Lower leg skin (tissue), 3 donors: ENCODE measurements around the gene PSME3.

Experiments
- CTCF ChIP-seq, 3 donors: fragments of 450-650 bp; IDR thresholded peaks; one replicate each; pipeline ENCODE4 v1.5.1; 2016; ENCODE audit warnings: antibody characterized with exemption in 3 of 3, mild to moderate bottlenecking in 3 of 3, moderate library complexity in 2 of 3
- POLR2A ChIP-seq, 2 donors: fragments of 450-650 bp; IDR thresholded peaks; one replicate each; pipeline ENCODE4 v1.6.1; 2016 to 2017; ENCODE audit warnings: antibody characterized with exemption in 2 of 2, mild to moderate bottlenecking in 1 of 2, moderate library complexity in 1 of 2

GRCh38 chr17:42878924-42879595 is 45.9 kb downstream of the PSME3 start:
- TF ChIP-seq POLR2A (IDR thresholded peaks at IDR 0.05) (no peak), CTCF (IDR thresholded peaks at IDR 0.05) (no peak)
